ENCODE measurements around the gene STAT3. TPM values are rescaled to one million over a fixed set of nuclear protein-coding genes. Genes with fewer than 3 reads are reported as not detected.
A peak's percentile ranks its signal among the peaks of the same experiment; 100 is the strongest.

The STAT3 gene
- total and polyA plus RNA-seq, 2 of the 13 experiments (the other 11 are each of a cell fraction or from before 2014, with no cell fraction given), result 61.8 to 62.4 TPM

- no peak for TF ChIP-seq HMGXB3 (CRISPR knock-in tag; IDR thresholded peaks at IDR 0.05; ENCODE audit: borderline replicate concordance)
- TF ChIP-seq RBM22 (optimal IDR thresholded peaks at IDR 0.05; ENCODE audit: low read length), result peak; percentile 24
- TF ChIP-seq ZBTB26 (CRISPR knock-in tag; IDR thresholded peaks at IDR 0.05; ENCODE audit: borderline replicate concordance), result no peak
- 0 out of 2 replicates have a peak, but pooled peaks have one; percentile 28 for TF ChIP-seq PAXIP1 (CRISPR knock-in tag; conservative IDR thresholded peaks at IDR 0.05)
- no peak for TF ChIP-seq CENPT (CRISPR knock-in tag; IDR thresholded peaks at IDR 0.05; ENCODE audit: low read depth)
- no peak for TF ChIP-seq ZNF337 (CRISPR knock-in tag; IDR thresholded peaks at IDR 0.05; ENCODE audit: borderline replicate concordance, low read depth)
- TF ChIP-seq ZMYM2 (CRISPR knock-in tag; IDR thresholded peaks at IDR 0.05), result no peak
- TF ChIP-seq FOXM1 (CRISPR knock-in tag; IDR thresholded peaks at IDR 0.05), result no peak
- TF ChIP-seq ETV5 (CRISPR knock-in tag; IDR thresholded peaks at IDR 0.05; ENCODE audit: borderline replicate concordance), result no peak
Observed at GRCh38 chr17:42315402-42316156, 72.7 kb downstream of the STAT3 start (continued).
